ENCODE measurements around the gene GOLGA7B. TPM values are rescaled to one million over a fixed set of nuclear protein-coding genes. Genes with fewer than 3 reads are reported as not detected.

GOLGA7B gene
- total and polyA plus RNA-seq, 2 donors (not counting 3 experiments of a cell fraction or from before 2014, with no cell fraction given) = 0.03 TPM; not detected in 1

GRCh38 chr10:97850446-97850845 is 803 bp downstream of the GOLGA7B start:
- no peaks in the 10 kb centered on the region for H3K79me2 ChIP-seq (ENCODE audit: control insufficient read depth, insufficient read depth, low read length)
- H3K4me1 ChIP-seq (ENCODE audit: control insufficient read depth, extremely low read depth, insufficient read depth, low read length) = peaks cover 2% of the 10 kb centered on the region
- no TSS peak for BruUV-seq (replicated peaks)
- H3K9me1 ChIP-seq (replicated peaks; ENCODE audit: control insufficient read depth, extremely low read depth, insufficient read depth, low read length) = no peaks in the 10 kb centered on the region
- dilution Hi-C loops (cut with MboI; ENCODE audit: extremely low pct_ligation_motif_present, low sequenced_read_pairs) (no loop called here), intact Hi-C loops (cut with micrococcal nuclease) (no loop called here)
- POLR2A ChIA-PET = no interaction called here
- peak; percentile 10 for TF ChIP-seq EZH2 (IDR thresholded peaks at IDR 0.05; ENCODE audit: borderline replicate concordance, low read depth, low read length, severe bottlenecking)
- TF ChIP-seq JUN (IDR thresholded peaks at IDR 0.05; ENCODE audit: borderline replicate concordance, insufficient read depth, insufficient read length, low read depth) = no peak
- no peak overlapping the region for H3K27ac ChIP-seq (ENCODE audit: insufficient read depth, low read depth, low read length)
- no peak overlapping the region for H2AFZ ChIP-seq (ENCODE audit: low read depth, low read length)
- H3K4me2 ChIP-seq (ENCODE audit: insufficient read depth, low read length) = no peak overlapping the region
- H4K20me1 ChIP-seq (replicated peaks; ENCODE audit: control insufficient read depth, extremely low read depth, insufficient read depth, low read length) = no peaks in the 10 kb centered on the region
- H3K27me3 ChIP-seq (ENCODE audit: control insufficient read depth in 2 of 2, insufficient read depth in 2 of 2, low read length in 2 of 2) = peaks cover 7 to 17% of the 10 kb centered on the region in 2 experiments
- H3K4me3 ChIP-seq (replicated peaks in 1 of 3; ENCODE audit: insufficient read depth in 1 of 3, low read depth in 1 of 3, low read length in 3 of 3) = no peak overlapping the region
- H3K9me3 ChIP-seq (replicated peaks; ENCODE audit: control insufficient read depth, insufficient read depth, low read length) = no peaks in the 10 kb centered on the region
- CTCF ChIA-PET = interaction anchor here (1.2 to 1.4 kb wide), 2 partner anchors 19 to 58 kb away, joined by 3 to 4 read pairs; no protein-coding TSS in a partner anchor
- H3K36me3 ChIP-seq (ENCODE audit: control insufficient read depth in 2 of 2, extremely low read depth in 1 of 2, insufficient read depth in 2 of 2, low read length in 2 of 2) = no peaks in the 10 kb centered on the region
- H3K9ac ChIP-seq (replicated peaks; ENCODE audit: extremely low read depth, insufficient read depth, low read length) = no peak overlapping the region
- FAIRE-seq = no peak
- no peak for DNase-seq (ENCODE audit: low read depth, low spot score)

GRCh38 chr10:97851341-97852001 is 1.8 kb downstream of the GOLGA7B start:
- Histone ChIP-seq H3K9ac (replicated peaks; ENCODE audit: extremely low read depth, insufficient read depth, low read length) (no peak overlapping the region), H2AFZ (ENCODE audit: low read depth, low read length) (no peak overlapping the region), H3K4me2 (ENCODE audit: insufficient read depth, low read length) (no peak overlapping the region), H3K9me1 (replicated peaks; ENCODE audit: control insufficient read depth, extremely low read depth, insufficient read depth, low read length) (no peaks in the 10 kb centered on the region), H3K9me3 (replicated peaks; ENCODE audit: control insufficient read depth, insufficient read depth, low read length) (no peaks in the 10 kb centered on the region), H4K20me1 (replicated peaks; ENCODE audit: control insufficient read depth, extremely low read depth, insufficient read depth, low read length) (no peaks in the 10 kb centered on the region), H3K79me2 (ENCODE audit: control insufficient read depth, insufficient read depth, low read length) (no peaks in the 10 kb centered on the region), H3K4me3 (replicated peaks in 1 of 3; ENCODE audit: insufficient read depth in 1 of 3, low read depth in 1 of 3, low read length in 3 of 3) (no peak overlapping the region), H3K4me1 (ENCODE audit: control insufficient read depth, extremely low read depth, insufficient read depth, low read length) (peaks cover 2% of the 10 kb centered on the region), H3K27me3 (ENCODE audit: control insufficient read depth in 2 of 2, insufficient read depth in 2 of 2, low read length in 2 of 2) (peaks cover 7 to 17% of the 10 kb centered on the region in 2 experiments), H3K27ac (ENCODE audit: insufficient read depth, low read depth, low read length) (no peak overlapping the region), H3K36me3 (ENCODE audit: control insufficient read depth in 2 of 2, extremely low read depth in 1 of 2, insufficient read depth in 2 of 2, low read length in 2 of 2) (no peaks in the 10 kb centered on the region)
- CTCF ChIA-PET = no interaction called here
- dilution Hi-C loops (cut with MboI; ENCODE audit: extremely low pct_ligation_motif_present, low sequenced_read_pairs) = no loop called here
- BruUV-seq (replicated peaks) = no TSS peak
- intact Hi-C loops (cut with micrococcal nuclease) = no loop called here
- FAIRE-seq = no peak
- no peak for TF ChIP-seq JUN (IDR thresholded peaks at IDR 0.05; ENCODE audit: borderline replicate concordance, insufficient read depth, insufficient read length, low read depth)
- TF ChIP-seq POLR2AphosphoS5 (IDR thresholded peaks at IDR 0.05; ENCODE audit: insufficient read depth, low read depth, low read length) = no peak
- no peak for TF ChIP-seq GATA2 (IDR thresholded peaks at IDR 0.05; ENCODE audit: insufficient read depth, insufficient read length, low read depth, low read length)
- no peak for TF ChIP-seq EZH2 (IDR thresholded peaks at IDR 0.05; ENCODE audit: borderline replicate concordance, low read depth, low read length, severe bottlenecking)
- TF ChIP-seq CTCF (IDR thresholded peaks at IDR 0.05; ENCODE audit: extremely low read depth in 1 of 2, insufficient read depth in 1 of 2, low read depth in 1 of 2, low read length in 2 of 2) = no peak
- TF ChIP-seq FOS (IDR thresholded peaks at IDR 0.05; ENCODE audit: borderline replicate concordance, insufficient read depth, low read length) = no peak
- TF ChIP-seq MAX (IDR thresholded peaks at IDR 0.05; ENCODE audit: insufficient read depth, insufficient read length) = no peak
- no peak for TF ChIP-seq POLR2A (IDR thresholded peaks at IDR 0.05; ENCODE audit: low read depth, low read length)
- TF ChIP-seq MYC (IDR thresholded peaks at IDR 0.05; ENCODE audit: low read depth, low read length) = no peak
- POLR2A ChIA-PET = no interaction called here
- DNase-seq (ENCODE audit: low read depth, low spot score) = no peak
